Gastrocnemius medialis (tissue), 4 donors: ENCODE measurements around the gene TUBB1. TPM values are rescaled to one million over a fixed set of nuclear protein-coding genes. Genes with fewer than 3 reads are reported as not detected.

Experiments used
- ATAC-seq, 2 donors: fragments of 150-250 bp; one replicate each; pipeline ENCODE4 v1.9.1; 2016
- DNase-seq, 2 donors: peaks; one replicate each; pipeline ENCODE4 v3.0.0-alpha.2; 2019
- H3K27ac ChIP-seq, 4 donors: fragments of 200-600 bp; sonication (generic); 1 replicate in 1 of 4; 2 replicates in 3 of 4; pipeline ENCODE4 v1.5.1; 2016 to 2018; ENCODE audit warnings: mild to moderate bottlenecking in 2 of 4, moderate library complexity in 1 of 4
- H3K27me3 ChIP-seq, 3 donors: fragments of 200-600 bp; sonication (generic) in 2 of 3; 1 replicate in 1 of 3; 2 replicates in 2 of 3; pipeline versions ENCODE4 v1.5.1 to v1.6.0; 2016 to 2019; ENCODE audit warnings: mild to moderate bottlenecking in 1 of 3, moderate library complexity in 1 of 3
- H3K36me3 ChIP-seq, 2 donors: fragments of 200-600 bp; sonication (generic) in 1 of 2; one replicate each; pipeline ENCODE4 v1.5.1; 2017 to 2018
- H3K4me1 ChIP-seq, 2 donors: fragments of 200-600 bp; sonication (generic) in 1 of 2; one replicate each; pipeline ENCODE4 v1.5.1; 2016 to 2017; ENCODE audit warnings: mild to moderate bottlenecking in 2 of 2
- H3K4me3 ChIP-seq, 4 donors: fragments of 200-600 bp; sonication (generic) in 3 of 4; 1 replicate in 1 of 4; 2 replicates in 3 of 4; pipeline ENCODE4 v1.5.1; 2016 to 2019; ENCODE audit warnings: mild to moderate bottlenecking in 2 of 4
- H3K9me3 ChIP-seq, 3 donors: fragments of 200-600 bp; sonication (generic) in 2 of 3; 1 replicate in 1 of 3; 2 replicates in 2 of 3; pipeline ENCODE4 v1.5.1; 2016 to 2019
- POLR2A ChIP-seq, 2 donors: fragments of 450-650 bp; IDR thresholded peaks; one replicate each; pipeline ENCODE4 v1.6.1; 2017; ENCODE audit warnings: antibody characterized with exemption in 2 of 2, mild to moderate bottlenecking in 2 of 2, moderate library complexity in 2 of 2
- in situ Hi-C, 4 donors: fragments of 200-750 bp; cut with MboI; loops; one replicate each; pipeline versions ENCODE4 v1.15.0 to v1.8.0; 2017; ENCODE audit warnings: low sequenced_read_pairs in 4 of 4
- intact Hi-C: fragments of 100-400 bp; cut with DNase I; formaldehyde crosslinking; loops from one replicate; pipeline ENCODE4 v1.15.1; 2023; ENCODE audit warnings: low total_unique reads
- total RNA-seq, 4 donors: library from RNA; depleted of rRNA; stranded (reverse); fragments of >200 nt; gene quantifications; one replicate each; pipeline versions ENCODE4 v1.1.0 to v1.2.3, GENCODE V29; 2016
- TF ChIP-seq, protein P1 (sequence below), 5 experiments: fragments of 450-650 bp in 3 of 5; fragments of 200-600 bp in 2 of 5; sonication (generic) in 2 of 5; IDR thresholded peaks in 4 of 5; conservative IDR thresholded peaks in 1 of 5; 1 replicate in 4 of 5; 2 replicates in 1 of 5; pipeline ENCODE4 v1.5.1; 2016 to 2019; ENCODE audit warnings: antibody characterized with exemption in 5 of 5, mild to moderate bottlenecking in 3 of 5, moderate library complexity in 3 of 5

Gene TUBB1
- total RNA-seq, 4 donors from 2014 or later: 0.07 TPM; not detected in 3

- Histone ChIP-seq H3K27me3 (no peaks in the 10 kb centered on the region), H3K4me1 (no peaks in the 10 kb centered on the region), H3K9me3 (peaks cover 0 to 10% (median 0%) of the 10 kb centered on the region in 3 donors), H3K27ac (no peak overlapping the region), H3K36me3 (no peaks in the 10 kb centered on the region), H3K4me3 (no peak overlapping the region)
- in situ Hi-C loops (no loop called here), intact Hi-C loops (no loop called here)
- DNase-seq (no peak), ATAC-seq (no peak)
- TF ChIP-seq POLR2A (IDR thresholded peaks at IDR 0.05): no peak
- TF ChIP-seq, protein P1, sequence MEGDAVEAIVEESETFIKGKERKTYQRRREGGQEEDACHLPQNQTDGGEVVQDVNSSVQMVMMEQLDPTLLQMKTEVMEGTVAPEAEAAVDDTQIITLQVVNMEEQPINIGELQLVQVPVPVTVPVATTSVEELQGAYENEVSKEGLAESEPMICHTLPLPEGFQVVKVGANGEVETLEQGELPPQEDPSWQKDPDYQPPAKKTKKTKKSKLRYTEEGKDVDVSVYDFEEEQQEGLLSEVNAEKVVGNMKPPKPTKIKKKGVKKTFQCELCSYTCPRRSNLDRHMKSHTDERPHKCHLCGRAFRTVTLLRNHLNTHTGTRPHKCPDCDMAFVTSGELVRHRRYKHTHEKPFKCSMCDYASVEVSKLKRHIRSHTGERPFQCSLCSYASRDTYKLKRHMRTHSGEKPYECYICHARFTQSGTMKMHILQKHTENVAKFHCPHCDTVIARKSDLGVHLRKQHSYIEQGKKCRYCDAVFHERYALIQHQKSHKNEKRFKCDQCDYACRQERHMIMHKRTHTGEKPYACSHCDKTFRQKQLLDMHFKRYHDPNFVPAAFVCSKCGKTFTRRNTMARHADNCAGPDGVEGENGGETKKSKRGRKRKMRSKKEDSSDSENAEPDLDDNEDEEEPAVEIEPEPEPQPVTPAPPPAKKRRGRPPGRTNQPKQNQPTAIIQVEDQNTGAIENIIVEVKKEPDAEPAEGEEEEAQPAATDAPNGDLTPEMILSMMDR (IDR thresholded peaks at IDR 0.05 in 4 of 5, conservative IDR thresholded peaks at IDR 0.05 in 1 of 5): no peak
Measured at GRCh38 chr20:58973866-58974265, 45.4 kb upstream of the TUBB1 start.

DNA sequence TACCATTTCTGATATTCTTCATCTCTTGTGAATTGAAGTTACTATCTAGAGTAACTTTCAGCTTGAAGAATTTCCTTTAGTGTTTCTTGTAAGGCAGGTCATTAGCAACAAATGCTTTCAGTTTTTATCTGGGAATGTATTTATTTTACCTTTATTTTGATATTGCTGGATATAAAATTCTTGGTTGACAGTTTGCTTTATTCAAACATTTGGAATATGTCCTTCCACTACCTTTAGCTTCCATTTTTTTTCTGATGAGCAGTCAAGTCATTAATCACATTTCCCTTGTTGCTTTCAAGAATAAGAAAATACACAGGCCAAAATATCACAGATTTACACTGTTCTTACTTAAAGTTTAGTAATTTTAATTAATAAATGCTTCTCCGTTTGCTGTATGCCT lies 43.9 kb upstream of the TUBB1 start:
- ATAC-seq (no peak), DNase-seq (no peak)
- no peaks in the 10 kb centered on the region for H3K9me3 ChIP-seq
- no peak overlapping the region for H3K27ac ChIP-seq
- H3K4me1 ChIP-seq: peaks cover 0 to under 1% of the 10 kb centered on the region in 2 donors
- H3K4me3 ChIP-seq: no peak overlapping the region
- H3K36me3 ChIP-seq: no peaks in the 10 kb centered on the region
- intact Hi-C loops: no loop called here
- H3K27me3 ChIP-seq: no peaks in the 10 kb centered on the region
- in situ Hi-C loops: loop anchor here in 1 of 4 donors (25.0 kb wide), 1 partner anchor 88 kb away; no protein-coding TSS in a partner anchor
- TF ChIP-seq, protein P1 (IDR thresholded peaks at IDR 0.05 in 4 of 5, conservative IDR thresholded peaks at IDR 0.05 in 1 of 5): no peak
- no peak for TF ChIP-seq POLR2A (IDR thresholded peaks at IDR 0.05)

GRCh38 chr20:58976061-58976730 lies 43.0 kb upstream of the TUBB1 start:
- no peaks in the 10 kb centered on the region for H3K27me3 ChIP-seq
- H3K4me1 ChIP-seq: peaks cover 3 to 5% of the 10 kb centered on the region in 2 donors
- no peak for DNase-seq
- in situ Hi-C loops: loop anchor here in 1 of 4 donors (25.0 kb wide), 1 partner anchor 89 kb away; no protein-coding TSS in a partner anchor
- H3K36me3 ChIP-seq: no peaks in the 10 kb centered on the region
- no peak overlapping the region for H3K4me3 ChIP-seq
- TF ChIP-seq, protein P1 (IDR thresholded peaks at IDR 0.05 in 4 of 5, conservative IDR thresholded peaks at IDR 0.05 in 1 of 5): no peak
- TF ChIP-seq POLR2A (IDR thresholded peaks at IDR 0.05): no peak
- H3K9me3 ChIP-seq: no peaks in the 10 kb centered on the region
- intact Hi-C loops: no loop called here
- no peak overlapping the region for H3K27ac ChIP-seq
- no peak for ATAC-seq

GRCh38 chr20:58978351-58979190 lies 40.7 kb upstream of the TUBB1 start:
- H3K27ac ChIP-seq: no peak overlapping the region
- no peak for DNase-seq
- no peak overlapping the region for H3K4me3 ChIP-seq
- no peaks in the 10 kb centered on the region for H3K9me3 ChIP-seq
- no peak for TF ChIP-seq POLR2A (IDR thresholded peaks at IDR 0.05)
- TF ChIP-seq, protein P1 (IDR thresholded peaks at IDR 0.05 in 4 of 5, conservative IDR thresholded peaks at IDR 0.05 in 1 of 5): no peak
- no peaks in the 10 kb centered on the region for H3K27me3 ChIP-seq
- intact Hi-C loops (no loop called here), in situ Hi-C loops (loop anchor here in 1 of 4 donors (25.0 kb wide), 1 partner anchor 91 kb away; no protein-coding TSS in a partner anchor)
- ATAC-seq: no peak
- H3K4me1 ChIP-seq: peaks cover 14 to 20% of the 10 kb centered on the region in 2 donors
- no peaks in the 10 kb centered on the region for H3K36me3 ChIP-seq
